ENCODE results near the gene PCCA. TPM values are rescaled to one million over a fixed set of nuclear protein-coding genes. Genes with fewer than 3 reads are reported as not detected.

PCCA gene
- total and polyA plus RNA-seq, 4 donors = 8.3 to 71.8 (median 22.8) TPM

DNA sequence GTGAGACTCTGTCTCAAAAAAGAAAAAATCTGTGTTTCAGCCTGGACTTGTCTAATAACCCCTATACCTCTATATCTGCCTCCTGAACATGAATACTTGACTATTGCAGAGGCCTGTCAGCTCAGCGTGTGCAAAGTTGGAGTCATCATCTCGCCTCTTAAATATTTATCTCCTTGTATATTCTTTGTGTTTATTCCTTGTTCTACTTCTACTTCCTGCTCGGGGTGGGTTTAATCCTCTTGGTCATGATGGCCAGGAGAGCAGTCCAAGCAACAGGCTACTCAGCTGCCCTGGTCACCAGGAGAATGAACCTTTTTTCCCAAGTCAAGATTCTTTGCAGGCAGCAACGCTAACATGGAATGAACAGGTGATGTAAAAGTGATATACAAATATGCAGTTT lies 119.1 kb downstream of the PCCA start:
- TF ChIP-seq, protein P1, sequence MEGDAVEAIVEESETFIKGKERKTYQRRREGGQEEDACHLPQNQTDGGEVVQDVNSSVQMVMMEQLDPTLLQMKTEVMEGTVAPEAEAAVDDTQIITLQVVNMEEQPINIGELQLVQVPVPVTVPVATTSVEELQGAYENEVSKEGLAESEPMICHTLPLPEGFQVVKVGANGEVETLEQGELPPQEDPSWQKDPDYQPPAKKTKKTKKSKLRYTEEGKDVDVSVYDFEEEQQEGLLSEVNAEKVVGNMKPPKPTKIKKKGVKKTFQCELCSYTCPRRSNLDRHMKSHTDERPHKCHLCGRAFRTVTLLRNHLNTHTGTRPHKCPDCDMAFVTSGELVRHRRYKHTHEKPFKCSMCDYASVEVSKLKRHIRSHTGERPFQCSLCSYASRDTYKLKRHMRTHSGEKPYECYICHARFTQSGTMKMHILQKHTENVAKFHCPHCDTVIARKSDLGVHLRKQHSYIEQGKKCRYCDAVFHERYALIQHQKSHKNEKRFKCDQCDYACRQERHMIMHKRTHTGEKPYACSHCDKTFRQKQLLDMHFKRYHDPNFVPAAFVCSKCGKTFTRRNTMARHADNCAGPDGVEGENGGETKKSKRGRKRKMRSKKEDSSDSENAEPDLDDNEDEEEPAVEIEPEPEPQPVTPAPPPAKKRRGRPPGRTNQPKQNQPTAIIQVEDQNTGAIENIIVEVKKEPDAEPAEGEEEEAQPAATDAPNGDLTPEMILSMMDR (IDR thresholded peaks at IDR 0.05; ENCODE audit: control extremely low read depth, extremely low read depth) = no peak
- WGBS, 2 donors = 78 to 82% methylated on average over 4 of the region's 4 CpGs
- no peaks in the 10 kb centered on the region for H3K9me3 ChIP-seq (ENCODE audit: control insufficient read depth in 4 of 4, insufficient read depth in 3 of 4, low read length in 3 of 4)
- H3K27ac ChIP-seq (ENCODE audit: low read depth in 1 of 2, low read length in 1 of 2) = no peak overlapping the region
- peaks cover 0 to 7% (median 3%) of the 10 kb centered on the region in 4 donors for H3K36me3 ChIP-seq (ENCODE audit: control insufficient read depth in 4 of 4, insufficient read depth in 4 of 4, low read length in 4 of 4)
- no peak overlapping the region for H3K9ac ChIP-seq (ENCODE audit: insufficient read depth in 1 of 2, low read length in 2 of 2)
- H3K4me3 ChIP-seq = no peak overlapping the region
- H3K27me3 ChIP-seq (ENCODE audit: control insufficient read depth in 3 of 3, insufficient read depth in 3 of 3, low read length in 2 of 3) = no peaks in the 10 kb centered on the region
- DNase-seq = no peak
- H3K4me1 ChIP-seq (ENCODE audit: control insufficient read depth in 5 of 5, insufficient read depth in 5 of 5, low read length in 5 of 5) = peaks cover 0 to 8% (median 0%) of the 10 kb centered on the region in 5 donors
- no peak for ATAC-seq (ENCODE audit: insufficient read depth, low FRiP score)

DNA sequence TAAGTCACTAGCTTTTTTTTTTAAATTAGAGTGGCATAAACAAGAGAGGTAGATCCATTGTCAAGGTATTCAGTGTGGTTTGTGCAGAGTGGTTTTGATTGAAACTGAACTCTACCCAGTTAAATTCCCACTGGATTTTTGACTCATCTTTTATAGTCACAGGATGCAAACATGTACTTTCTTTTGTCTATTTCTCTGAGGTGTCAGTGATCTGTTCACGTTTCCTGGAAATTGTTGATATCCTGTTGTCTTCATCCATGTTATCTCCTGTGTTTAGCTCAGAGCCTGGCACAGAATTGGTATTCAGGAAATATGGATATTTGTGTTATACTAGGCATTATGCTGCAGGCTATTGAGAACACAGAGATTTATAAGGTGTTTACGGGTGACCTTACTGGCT lies 119.7 kb downstream of the PCCA start:
- Histone ChIP-seq H3K9ac (ENCODE audit: insufficient read depth in 1 of 2, low read length in 2 of 2) (no peak overlapping the region), H3K9me3 (ENCODE audit: control insufficient read depth in 4 of 4, insufficient read depth in 3 of 4, low read length in 3 of 4) (no peaks in the 10 kb centered on the region), H3K27ac (ENCODE audit: low read depth in 1 of 2, low read length in 1 of 2) (no peak overlapping the region), H3K36me3 (ENCODE audit: control insufficient read depth in 4 of 4, insufficient read depth in 4 of 4, low read length in 4 of 4) (peaks cover 0 to 7% (median 3%) of the 10 kb centered on the region in 4 donors), H3K4me3 (no peak overlapping the region), H3K4me1 (ENCODE audit: control insufficient read depth in 5 of 5, insufficient read depth in 5 of 5, low read length in 5 of 5) (peaks cover 0 to 8% (median 0%) of the 10 kb centered on the region in 5 donors), H3K27me3 (ENCODE audit: control insufficient read depth in 3 of 3, insufficient read depth in 3 of 3, low read length in 2 of 3) (no peaks in the 10 kb centered on the region)
- 32 to 82% methylated on average over 2 of the region's 2 CpGs for WGBS, 2 donors
- ATAC-seq (ENCODE audit: insufficient read depth, low FRiP score) (no peak), DNase-seq (peak in 1 of 3 donors; percentile 56)
- TF ChIP-seq, protein P1 (IDR thresholded peaks at IDR 0.05; ENCODE audit: control extremely low read depth, extremely low read depth) = no peak

DNA sequence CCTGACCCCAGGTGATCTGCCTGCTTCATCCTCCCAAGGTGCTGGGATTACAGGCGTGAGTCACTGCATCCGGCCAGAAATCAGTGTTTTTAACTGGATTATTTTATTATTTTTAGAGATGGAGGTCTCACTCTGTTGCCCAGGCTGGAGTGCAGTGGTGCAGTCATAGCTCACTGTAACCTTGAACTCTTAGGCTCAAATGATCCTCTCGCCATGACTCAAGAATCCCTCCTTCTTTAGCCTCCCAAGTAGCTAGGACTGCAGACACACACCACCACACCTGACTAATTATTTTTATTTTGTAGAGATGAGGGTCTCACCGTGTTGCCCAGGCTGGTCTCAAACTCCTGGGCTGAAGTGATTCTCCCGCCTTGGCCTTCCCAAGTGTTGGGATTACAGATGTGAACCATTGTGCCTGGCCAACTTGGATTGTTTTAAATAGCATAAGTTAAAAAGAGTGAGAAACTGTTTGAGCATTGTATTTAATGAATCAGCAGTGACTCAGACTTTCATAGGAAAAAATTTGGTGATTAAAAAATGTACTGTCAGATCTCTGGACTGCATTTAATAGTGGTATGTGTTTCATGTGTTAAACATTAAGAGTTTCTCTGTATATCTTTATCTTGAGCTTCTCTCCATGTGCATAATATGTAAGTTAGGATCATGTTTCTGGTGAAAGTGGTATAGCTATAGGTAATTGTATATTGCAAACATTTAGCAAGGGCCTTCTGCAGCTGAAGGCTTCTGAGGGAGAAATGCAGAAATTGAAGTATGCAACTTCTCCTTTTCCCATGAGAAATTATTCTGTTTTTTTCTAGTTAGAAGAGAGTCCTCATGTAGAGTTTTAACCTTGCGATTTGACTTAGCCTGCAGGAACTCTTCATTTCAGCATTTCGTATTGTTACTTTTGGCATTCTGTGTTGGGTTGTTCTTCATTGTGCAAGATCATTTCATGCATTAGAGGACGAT lies 121.2 kb downstream of the PCCA start:
- no peak overlapping the region for H3K9ac ChIP-seq (ENCODE audit: insufficient read depth in 1 of 2, low read length in 2 of 2)
- no peak overlapping the region for H3K27ac ChIP-seq (ENCODE audit: low read depth in 1 of 2, low read length in 1 of 2)
- no peaks in the 10 kb centered on the region for H3K27me3 ChIP-seq (ENCODE audit: control insufficient read depth in 3 of 3, insufficient read depth in 3 of 3, low read length in 2 of 3)
- no peak for DNase-seq
- TF ChIP-seq, protein P1 (IDR thresholded peaks at IDR 0.05; ENCODE audit: control extremely low read depth, extremely low read depth) = no peak
- H3K36me3 ChIP-seq (ENCODE audit: control insufficient read depth in 4 of 4, insufficient read depth in 4 of 4, low read length in 4 of 4) = peaks cover 0 to 7% (median 3%) of the 10 kb centered on the region in 4 donors
- WGBS, 2 donors = 85 to 90% methylated on average over 8 of the region's 8 CpGs
- no peaks in the 10 kb centered on the region for H3K9me3 ChIP-seq (ENCODE audit: control insufficient read depth in 4 of 4, insufficient read depth in 3 of 4, low read length in 3 of 4)
- peaks cover 0 to 8% (median 0%) of the 10 kb centered on the region in 5 donors for H3K4me1 ChIP-seq (ENCODE audit: control insufficient read depth in 5 of 5, insufficient read depth in 5 of 5, low read length in 5 of 5)
- ATAC-seq (ENCODE audit: insufficient read depth, low FRiP score) = no peak
- H3K4me3 ChIP-seq = no peak overlapping the region

Measured in lung (tissue), 12 donors.